ENCODE results near the gene TMEM247.

DNA sequence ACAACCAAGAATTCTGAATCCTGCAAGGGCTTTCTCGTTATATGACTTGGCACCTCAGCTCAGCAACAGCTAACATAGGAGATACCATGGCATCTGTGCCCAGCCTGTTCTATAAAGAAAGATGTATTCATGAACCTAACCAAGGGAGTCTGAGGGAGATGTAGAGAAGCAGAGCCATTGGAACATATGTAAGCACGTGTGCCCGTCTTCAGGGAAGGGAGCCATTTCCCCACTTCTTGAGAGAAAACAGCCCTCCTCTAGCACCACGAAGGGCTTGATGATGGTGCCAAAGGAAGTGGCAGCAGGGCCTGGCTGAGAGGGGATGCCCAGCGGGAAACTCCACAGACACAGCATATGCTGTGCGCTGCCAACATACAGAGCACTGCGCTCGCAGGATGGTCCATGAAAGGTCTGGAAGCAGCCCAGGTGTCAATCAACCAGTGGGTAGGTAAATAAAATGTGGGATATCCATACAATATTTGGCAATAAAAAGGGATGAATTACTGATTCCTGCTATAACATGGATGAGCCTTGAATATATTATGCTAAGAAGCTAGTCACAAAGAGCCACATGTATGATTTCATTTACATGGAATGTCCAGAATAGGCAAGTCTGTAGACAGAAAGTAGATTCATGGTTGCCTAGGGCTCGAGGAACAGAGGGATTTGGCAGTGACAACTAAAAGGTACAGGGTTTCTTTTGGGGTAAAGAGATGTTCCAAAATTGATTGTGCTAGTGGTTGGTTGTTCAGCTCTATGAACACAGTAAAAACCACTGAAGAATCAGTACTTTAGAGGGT, 16.1 kb downstream of the TMEM247 start:
- TF ChIP-seq, protein P1, sequence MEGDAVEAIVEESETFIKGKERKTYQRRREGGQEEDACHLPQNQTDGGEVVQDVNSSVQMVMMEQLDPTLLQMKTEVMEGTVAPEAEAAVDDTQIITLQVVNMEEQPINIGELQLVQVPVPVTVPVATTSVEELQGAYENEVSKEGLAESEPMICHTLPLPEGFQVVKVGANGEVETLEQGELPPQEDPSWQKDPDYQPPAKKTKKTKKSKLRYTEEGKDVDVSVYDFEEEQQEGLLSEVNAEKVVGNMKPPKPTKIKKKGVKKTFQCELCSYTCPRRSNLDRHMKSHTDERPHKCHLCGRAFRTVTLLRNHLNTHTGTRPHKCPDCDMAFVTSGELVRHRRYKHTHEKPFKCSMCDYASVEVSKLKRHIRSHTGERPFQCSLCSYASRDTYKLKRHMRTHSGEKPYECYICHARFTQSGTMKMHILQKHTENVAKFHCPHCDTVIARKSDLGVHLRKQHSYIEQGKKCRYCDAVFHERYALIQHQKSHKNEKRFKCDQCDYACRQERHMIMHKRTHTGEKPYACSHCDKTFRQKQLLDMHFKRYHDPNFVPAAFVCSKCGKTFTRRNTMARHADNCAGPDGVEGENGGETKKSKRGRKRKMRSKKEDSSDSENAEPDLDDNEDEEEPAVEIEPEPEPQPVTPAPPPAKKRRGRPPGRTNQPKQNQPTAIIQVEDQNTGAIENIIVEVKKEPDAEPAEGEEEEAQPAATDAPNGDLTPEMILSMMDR (IDR thresholded peaks at IDR 0.05) = no peak
- TF ChIP-seq POLR2AphosphoS5 (IDR thresholded peaks at IDR 0.05) = no peak
- no peak for TF ChIP-seq POLR2A (IDR thresholded peaks at IDR 0.05)

Data from suprapubic skin (tissue), 4 donors.